Astrocyte (in vitro differentiated cells and primary cell): ENCODE results near the gene COL5A1. TPM values are rescaled to one million over a fixed set of nuclear protein-coding genes. Genes with fewer than 3 reads are reported as not detected.

ENCODE experiments used
- DNase-seq: peaks from one replicate; pipeline ENCODE4 v3.0.0-alpha.2; 2010; ENCODE audit warnings: low read depth
- FAIRE-seq: peaks from 2 replicates; lab custom pipeline; 2011; peaks lifted over from hg19 to GRCh38; lab: Jason Lieb, UNC
- H2AFZ ChIP-seq: 2 replicates; pipeline ENCODE4 v1.6.0; 2012; ENCODE audit warnings: low read depth, low read length, inconsistent platforms
- H3K27ac ChIP-seq: 2 replicates; pipeline ENCODE4 v1.5.1; 2011; ENCODE audit warnings: low read depth, low read length, inconsistent platforms
- H3K27me3 ChIP-seq: 2 replicates; pipeline ENCODE4 v1.6.0; 2011; ENCODE audit warnings: low read length, inconsistent platforms; ENCODE audit not compliant: insufficient read depth
- H3K36me3 ChIP-seq: 2 replicates; pipeline ENCODE4 v1.5.1; 2011; ENCODE audit warnings: low read length, inconsistent platforms; ENCODE audit not compliant: insufficient read depth
- H3K4me1 ChIP-seq: 2 replicates; pipeline ENCODE4 v1.5.1; 2011; ENCODE audit warnings: low read length, inconsistent platforms; ENCODE audit not compliant: insufficient read depth
- H3K4me2 ChIP-seq: 2 replicates; pipeline ENCODE4 v1.6.0; 2012; ENCODE audit warnings: low read length, inconsistent platforms
- H3K4me3 ChIP-seq: 2 replicates; pipeline ENCODE4 v1.5.1; 2011; ENCODE audit warnings: low read depth, mild to moderate bottlenecking, low read length, inconsistent platforms; ENCODE audit not compliant: insufficient read depth
- H3K79me2 ChIP-seq: 2 replicates; pipeline ENCODE4 v1.6.0; 2012; ENCODE audit warnings: mild to moderate bottlenecking, low read length, inconsistent platforms; ENCODE audit not compliant: insufficient read depth
- H3K9ac ChIP-seq: 2 replicates; pipeline ENCODE4 v1.6.0; 2012; ENCODE audit warnings: mild to moderate bottlenecking, low read length, inconsistent platforms
- H3K9me3 ChIP-seq: 2 replicates; pipeline ENCODE4 v1.5.1; 2012; ENCODE audit warnings: low read depth, mild to moderate bottlenecking, low read length, inconsistent platforms; ENCODE audit not compliant: insufficient read depth
- H4K20me1 ChIP-seq: 2 replicates; pipeline ENCODE4 v1.6.0; 2012; ENCODE audit warnings: low read length, inconsistent platforms; ENCODE audit not compliant: insufficient read depth
- H3K27ac Mint-ChIP-seq: one replicate; pipeline ENCODE4 v1.8.0; 2021; ENCODE audit warnings: mild to moderate bottlenecking, mixed read lengths; ENCODE audit not compliant: unreplicated experiment
- H3K27me3 Mint-ChIP-seq: one replicate; pipeline ENCODE4 v1.8.0; 2021; ENCODE audit warnings: low read depth, mixed read lengths; ENCODE audit not compliant: unreplicated experiment
- H3K36me3 Mint-ChIP-seq: one replicate; pipeline ENCODE4 v1.8.0; 2021; ENCODE audit warnings: low read depth, mixed read lengths; ENCODE audit not compliant: unreplicated experiment
- H3K4me1 Mint-ChIP-seq: one replicate; pipeline ENCODE4 v1.8.0; 2021; ENCODE audit warnings: low read depth, mixed read lengths; ENCODE audit not compliant: unreplicated experiment
- H3K4me3 Mint-ChIP-seq: one replicate; pipeline ENCODE4 v1.8.0; 2021; ENCODE audit warnings: mild to moderate bottlenecking, moderate library complexity, mixed read lengths; ENCODE audit not compliant: unreplicated experiment
- H3K9me3 Mint-ChIP-seq: one replicate; pipeline ENCODE4 v1.8.0; 2021; ENCODE audit warnings: mild to moderate bottlenecking, mixed read lengths; ENCODE audit not compliant: unreplicated experiment
- EZH2 ChIP-seq: IDR thresholded peaks from 2 replicates; pipeline ENCODE4 v1.6.1; 2012; ENCODE audit warnings: mild to moderate bottlenecking, low read length, inconsistent platforms; ENCODE audit not compliant: insufficient read depth
- total RNA-seq: library from RNA; stranded (reverse); gene quantifications from 2 replicates; pipeline ENCODE4 v1.2.1, GENCODE V29; 2021
- TF ChIP-seq, protein P1 (sequence below): IDR thresholded peaks from 2 replicates; pipeline ENCODE4 v1.5.1; 2011; ENCODE audit warnings: low read depth, mild to moderate bottlenecking, inconsistent platforms, low read length, moderate library complexity; ENCODE audit not compliant: insufficient read depth

The COL5A1 gene
- total RNA-seq, 1 donor from 2014 or later: 1,055 TPM

DNA sequence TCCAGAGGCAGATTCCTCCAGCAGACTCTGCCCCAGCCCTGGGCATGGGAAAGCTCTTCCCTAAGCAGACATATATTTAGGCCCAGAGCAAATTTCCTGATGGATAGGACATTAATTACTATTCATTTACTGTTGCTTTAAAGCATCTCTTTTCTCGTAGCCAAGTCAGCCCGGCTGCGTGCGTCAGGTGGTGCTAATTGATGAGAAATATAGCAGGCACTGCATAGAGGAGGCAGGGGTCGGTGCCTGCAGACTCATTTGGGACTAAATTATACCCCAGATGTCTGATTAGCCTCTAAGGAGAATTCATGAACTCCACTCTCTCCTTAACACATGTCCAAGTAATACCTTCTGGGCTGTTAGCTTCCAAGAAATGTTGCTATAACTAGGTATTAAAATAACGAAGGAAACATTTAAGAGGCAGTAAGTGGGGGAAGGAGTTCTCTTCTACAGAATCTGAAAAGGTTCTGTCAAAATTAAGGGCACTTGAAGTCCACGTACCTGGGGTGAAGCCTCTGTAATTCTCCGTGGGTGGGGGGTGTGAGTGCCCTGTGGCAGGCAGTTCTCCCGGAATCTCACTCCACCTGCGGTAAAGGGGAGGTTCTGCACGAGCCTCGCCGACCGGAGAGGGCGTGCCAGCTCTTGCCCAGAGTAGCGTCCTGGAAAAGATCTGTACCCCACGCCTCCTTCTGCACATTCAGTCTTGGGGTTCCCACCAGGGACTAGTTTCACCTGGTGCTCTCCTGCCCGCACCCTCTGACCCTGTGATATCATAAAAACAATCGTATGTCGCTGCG lies 123.1 kb downstream of the COL5A1 start:
- H3K9me3 Mint-ChIP-seq: peaks cover 8% of the 10 kb centered on the region
- Histone ChIP-seq H3K9me3 (peaks cover 7% of the 10 kb centered on the region), H3K4me1 (no peaks in the 10 kb centered on the region), H3K27me3 (no peaks in the 10 kb centered on the region), H4K20me1 (peaks cover 99% of the 10 kb centered on the region), H3K79me2 (peaks cover 51% of the 10 kb centered on the region), H3K4me3 (no peak overlapping the region), H3K9ac (no peak overlapping the region), H3K4me2 (no peak overlapping the region), H3K36me3 (peaks cover 81% of the 10 kb centered on the region), H2AFZ (no peak overlapping the region), H3K27ac (no peak overlapping the region)
- FAIRE-seq (no peak), DNase-seq (no peak)
- H3K4me1 Mint-ChIP-seq: peaks cover 8% of the 10 kb centered on the region
- no peaks in the 10 kb centered on the region for H3K27me3 Mint-ChIP-seq
- TF ChIP-seq, protein P1, sequence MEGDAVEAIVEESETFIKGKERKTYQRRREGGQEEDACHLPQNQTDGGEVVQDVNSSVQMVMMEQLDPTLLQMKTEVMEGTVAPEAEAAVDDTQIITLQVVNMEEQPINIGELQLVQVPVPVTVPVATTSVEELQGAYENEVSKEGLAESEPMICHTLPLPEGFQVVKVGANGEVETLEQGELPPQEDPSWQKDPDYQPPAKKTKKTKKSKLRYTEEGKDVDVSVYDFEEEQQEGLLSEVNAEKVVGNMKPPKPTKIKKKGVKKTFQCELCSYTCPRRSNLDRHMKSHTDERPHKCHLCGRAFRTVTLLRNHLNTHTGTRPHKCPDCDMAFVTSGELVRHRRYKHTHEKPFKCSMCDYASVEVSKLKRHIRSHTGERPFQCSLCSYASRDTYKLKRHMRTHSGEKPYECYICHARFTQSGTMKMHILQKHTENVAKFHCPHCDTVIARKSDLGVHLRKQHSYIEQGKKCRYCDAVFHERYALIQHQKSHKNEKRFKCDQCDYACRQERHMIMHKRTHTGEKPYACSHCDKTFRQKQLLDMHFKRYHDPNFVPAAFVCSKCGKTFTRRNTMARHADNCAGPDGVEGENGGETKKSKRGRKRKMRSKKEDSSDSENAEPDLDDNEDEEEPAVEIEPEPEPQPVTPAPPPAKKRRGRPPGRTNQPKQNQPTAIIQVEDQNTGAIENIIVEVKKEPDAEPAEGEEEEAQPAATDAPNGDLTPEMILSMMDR: no peak
- TF ChIP-seq EZH2: no peak
- no peak overlapping the region for H3K4me3 Mint-ChIP-seq
- H3K36me3 Mint-ChIP-seq: peaks cover 40% of the 10 kb centered on the region
- peak overlapping the region; percentile 53 for H3K27ac Mint-ChIP-seq

DNA sequence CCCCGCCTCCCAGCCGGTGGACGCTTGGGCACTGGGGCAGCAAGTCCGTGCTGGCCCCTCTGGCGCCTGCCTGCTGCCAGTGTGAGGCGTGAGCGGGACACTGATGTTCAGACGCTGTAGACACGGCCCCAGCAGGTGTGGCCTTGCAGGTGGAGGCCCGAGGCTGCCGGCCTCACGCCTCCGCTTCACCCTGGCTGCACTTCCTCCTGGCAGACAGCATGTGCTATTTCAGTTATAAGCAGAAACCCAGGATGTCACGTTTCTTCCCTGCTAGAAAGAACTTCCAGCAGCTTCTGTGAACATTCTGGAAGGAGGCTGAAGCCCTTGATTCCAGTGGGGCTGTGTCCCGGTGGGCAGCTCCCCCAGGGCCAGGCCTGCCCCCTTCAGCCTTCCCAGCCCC lies 124.2 kb downstream of the COL5A1 start:
- Mint-ChIP-seq H3K9me3 (peaks cover 8% of the 10 kb centered on the region), H3K36me3 (peaks cover 44% of the 10 kb centered on the region), H3K27me3 (no peaks in the 10 kb centered on the region), H3K4me3 (no peak overlapping the region), H3K4me1 (peaks cover 15% of the 10 kb centered on the region), H3K27ac (no peak overlapping the region)
- DNase-seq: no peak
- H3K27me3 ChIP-seq: no peaks in the 10 kb centered on the region
- H3K4me2 ChIP-seq: no peak overlapping the region
- TF ChIP-seq, protein P1: no peak
- no peak for TF ChIP-seq EZH2
- peaks cover 82% of the 10 kb centered on the region for H3K36me3 ChIP-seq
- H3K79me2 ChIP-seq: peaks cover 55% of the 10 kb centered on the region
- H4K20me1 ChIP-seq: peaks cover 99% of the 10 kb centered on the region
- peaks cover under 1% of the 10 kb centered on the region for H3K9me3 ChIP-seq
- no peak overlapping the region for H3K27ac ChIP-seq
- no peak overlapping the region for H3K4me3 ChIP-seq
- FAIRE-seq: no peak
- H3K4me1 ChIP-seq: no peaks in the 10 kb centered on the region
- no peak overlapping the region for H2AFZ ChIP-seq
- H3K9ac ChIP-seq: no peak overlapping the region

DNA sequence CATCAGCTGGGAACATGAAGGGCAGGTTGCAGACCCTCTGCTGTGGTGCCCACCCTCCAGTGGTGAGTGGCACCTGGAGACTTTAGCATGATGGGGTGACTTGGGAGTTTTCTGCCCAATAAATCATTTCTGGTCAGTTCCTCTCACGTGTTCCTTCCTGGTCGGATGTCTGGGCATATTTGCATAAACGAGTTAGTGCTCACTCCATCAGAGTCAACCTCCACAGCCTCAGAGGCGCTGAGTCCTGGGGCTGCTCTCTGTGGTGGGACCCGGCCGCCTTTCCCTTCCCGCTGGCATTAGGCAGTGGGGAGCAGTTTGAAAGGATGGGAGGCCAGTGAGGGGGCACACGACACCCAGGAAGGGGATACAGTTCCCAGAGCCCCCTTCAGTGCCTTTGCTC lies 125.0 kb downstream of the COL5A1 start:
- TF ChIP-seq, protein P1: no peak
- no peak for TF ChIP-seq EZH2
- peaks cover 63% of the 10 kb centered on the region for H3K79me2 ChIP-seq
- peaks cover 80% of the 10 kb centered on the region for H3K36me3 ChIP-seq
- H3K9me3 Mint-ChIP-seq: peaks cover 6% of the 10 kb centered on the region
- H3K4me3 ChIP-seq: no peak overlapping the region
- no peaks in the 10 kb centered on the region for H3K4me1 ChIP-seq
- H4K20me1 ChIP-seq: peaks cover 99% of the 10 kb centered on the region
- no peak overlapping the region for H3K4me3 Mint-ChIP-seq
- no peaks in the 10 kb centered on the region for H3K9me3 ChIP-seq
- H3K27me3 Mint-ChIP-seq: no peaks in the 10 kb centered on the region
- H3K9ac ChIP-seq: no peak overlapping the region
- H3K27me3 ChIP-seq: no peaks in the 10 kb centered on the region
- H3K4me2 ChIP-seq: no peak overlapping the region
- H3K36me3 Mint-ChIP-seq: peaks cover 39% of the 10 kb centered on the region
- H3K27ac ChIP-seq: no peak overlapping the region
- FAIRE-seq (no peak), DNase-seq (no peak)
- H3K4me1 Mint-ChIP-seq: peaks cover 15% of the 10 kb centered on the region
- peak overlapping the region; percentile 63 for H3K27ac Mint-ChIP-seq
- H2AFZ ChIP-seq: no peak overlapping the region
